Measurements from ENCODE around the gene MAGEA3. TPM values are rescaled to one million over a fixed set of nuclear protein-coding genes. Genes with fewer than 3 reads are reported as not detected.
"Not testable (repeated sequence)": the region's sequence is repeated elsewhere in the genome, so short reads cannot be mapped to it uniquely, and the experiment has no call there.

MAGEA3 gene
- total RNA-seq, 1 experiment from 2014 or later: 0.21 TPM

DNA sequence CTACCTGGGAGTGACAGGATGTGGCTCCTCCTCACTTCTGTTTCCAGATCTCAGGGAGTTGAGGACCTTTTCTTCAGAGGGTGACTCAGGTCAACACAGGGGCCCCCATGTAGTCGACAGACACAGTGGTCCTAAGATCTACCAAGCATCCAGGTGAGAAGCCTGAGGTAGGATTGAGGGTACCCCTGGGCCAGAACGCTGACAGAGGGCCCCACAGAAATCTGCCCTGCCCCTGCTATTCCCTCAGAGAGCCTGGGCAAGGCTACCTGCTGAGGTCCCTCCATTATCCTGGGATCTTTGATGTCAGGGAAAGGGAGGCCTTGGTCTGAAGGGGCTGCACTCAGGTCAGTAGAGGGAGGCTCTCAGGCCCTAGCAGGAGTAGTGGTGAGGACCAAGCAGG lies 36.5 kb downstream of the MAGEA3 start:
- no peaks in the 10 kb centered on the region for H3K36me3 ChIP-seq (ENCODE audit: control insufficient read depth, insufficient read depth, low read length)
- POLR2A ChIA-PET: no interaction called here
- DNase-seq (ENCODE audit: low read depth, low spot score) (no peak), ATAC-seq (no peak)
- H3K4me3 ChIP-seq (ENCODE audit: low read depth in 2 of 2, low read length in 2 of 2): no peak overlapping the region
- intact Hi-C loops (cut with micrococcal nuclease; ENCODE audit: unreplicated experiment) (no loop called here), in situ Hi-C loops (cut with HindIII; ENCODE audit: low pct_unique_long_range_greater_than_20kb, low sequenced_read_pairs) (no loop called here)
- H3K27ac ChIP-seq (ENCODE audit: low read length): no peak overlapping the region
- H3K9me3 ChIP-seq (ENCODE audit: control insufficient read depth, insufficient read depth, low read depth, low read length): no peaks in the 10 kb centered on the region
- BruUV-seq (replicated peaks): no TSS peak
- TF ChIP-seq SIN3A (IDR thresholded peaks at IDR 0.05; ENCODE audit: borderline replicate concordance, insufficient read depth, low read depth, low read length) (no peak), POLR2AphosphoS5 (IDR thresholded peaks at IDR 0.05; ENCODE audit: low read depth, low read length) (no peak), TCF7L2 (IDR thresholded peaks at IDR 0.05; ENCODE audit: low read depth, low read length) (no peak), CTCF (IDR thresholded peaks at IDR 0.05) (no peak)
- TF ChIP-seq, protein P1, sequence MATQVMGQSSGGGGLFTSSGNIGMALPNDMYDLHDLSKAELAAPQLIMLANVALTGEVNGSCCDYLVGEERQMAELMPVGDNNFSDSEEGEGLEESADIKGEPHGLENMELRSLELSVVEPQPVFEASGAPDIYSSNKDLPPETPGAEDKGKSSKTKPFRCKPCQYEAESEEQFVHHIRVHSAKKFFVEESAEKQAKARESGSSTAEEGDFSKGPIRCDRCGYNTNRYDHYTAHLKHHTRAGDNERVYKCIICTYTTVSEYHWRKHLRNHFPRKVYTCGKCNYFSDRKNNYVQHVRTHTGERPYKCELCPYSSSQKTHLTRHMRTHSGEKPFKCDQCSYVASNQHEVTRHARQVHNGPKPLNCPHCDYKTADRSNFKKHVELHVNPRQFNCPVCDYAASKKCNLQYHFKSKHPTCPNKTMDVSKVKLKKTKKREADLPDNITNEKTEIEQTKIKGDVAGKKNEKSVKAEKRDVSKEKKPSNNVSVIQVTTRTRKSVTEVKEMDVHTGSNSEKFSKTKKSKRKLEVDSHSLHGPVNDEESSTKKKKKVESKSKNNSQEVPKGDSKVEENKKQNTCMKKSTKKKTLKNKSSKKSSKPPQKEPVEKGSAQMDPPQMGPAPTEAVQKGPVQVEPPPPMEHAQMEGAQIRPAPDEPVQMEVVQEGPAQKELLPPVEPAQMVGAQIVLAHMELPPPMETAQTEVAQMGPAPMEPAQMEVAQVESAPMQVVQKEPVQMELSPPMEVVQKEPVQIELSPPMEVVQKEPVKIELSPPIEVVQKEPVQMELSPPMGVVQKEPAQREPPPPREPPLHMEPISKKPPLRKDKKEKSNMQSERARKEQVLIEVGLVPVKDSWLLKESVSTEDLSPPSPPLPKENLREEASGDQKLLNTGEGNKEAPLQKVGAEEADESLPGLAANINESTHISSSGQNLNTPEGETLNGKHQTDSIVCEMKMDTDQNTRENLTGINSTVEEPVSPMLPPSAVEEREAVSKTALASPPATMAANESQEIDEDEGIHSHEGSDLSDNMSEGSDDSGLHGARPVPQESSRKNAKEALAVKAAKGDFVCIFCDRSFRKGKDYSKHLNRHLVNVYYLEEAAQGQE (IDR thresholded peaks at IDR 0.05; ENCODE audit: insufficient read depth in 1 of 2, low read depth in 2 of 2, low read length in 1 of 2): no peak
- CTCF ChIA-PET: no interaction called here
- no peaks in the 10 kb centered on the region for H3K4me1 ChIP-seq (ENCODE audit: control insufficient read depth, insufficient read depth, low read length)
- H3K27me3 ChIP-seq (ENCODE audit: control insufficient read depth, insufficient read depth, low read length): no peaks in the 10 kb centered on the region

- no peaks in the 10 kb centered on the region for H3K4me1 ChIP-seq (ENCODE audit: control insufficient read depth, insufficient read depth, low read length)
- DNase-seq (ENCODE audit: low read depth, low spot score) (no peak), ATAC-seq (no peak; the same call in 1 of the 2 replicates)
- BruUV-seq (replicated peaks): no TSS peak
- POLR2A ChIA-PET: no interaction called here
- no peak overlapping the region for H3K4me3 ChIP-seq (ENCODE audit: low read depth in 2 of 2, low read length in 2 of 2)
- CTCF ChIA-PET: no interaction called here
- intact Hi-C loops (cut with micrococcal nuclease; ENCODE audit: unreplicated experiment) (no loop called here), in situ Hi-C loops (cut with HindIII; ENCODE audit: low pct_unique_long_range_greater_than_20kb, low sequenced_read_pairs) (no loop called here)
- no peak overlapping the region for H3K27ac ChIP-seq (ENCODE audit: low read length)
- H3K36me3 ChIP-seq (ENCODE audit: control insufficient read depth, insufficient read depth, low read length): no peaks in the 10 kb centered on the region
- H3K27me3 ChIP-seq (ENCODE audit: control insufficient read depth, insufficient read depth, low read length): no peaks in the 10 kb centered on the region
- TF ChIP-seq, protein P1 (IDR thresholded peaks at IDR 0.05; ENCODE audit: insufficient read depth in 1 of 2, low read depth in 2 of 2, low read length in 1 of 2): no peak
- no peak for TF ChIP-seq POLR2AphosphoS5 (IDR thresholded peaks at IDR 0.05; ENCODE audit: low read depth, low read length)
- no peak for TF ChIP-seq CTCF (IDR thresholded peaks at IDR 0.05)
- no peak for TF ChIP-seq SIN3A (IDR thresholded peaks at IDR 0.05; ENCODE audit: borderline replicate concordance, insufficient read depth, low read depth, low read length)
- TF ChIP-seq TCF7L2 (IDR thresholded peaks at IDR 0.05; ENCODE audit: low read depth, low read length): no peak
- no peaks in the 10 kb centered on the region for H3K9me3 ChIP-seq (ENCODE audit: control insufficient read depth, insufficient read depth, low read depth, low read length)
Measured at GRCh38 chrX:152735860-152736511, 37.4 kb downstream of the MAGEA3 start.

DNA sequence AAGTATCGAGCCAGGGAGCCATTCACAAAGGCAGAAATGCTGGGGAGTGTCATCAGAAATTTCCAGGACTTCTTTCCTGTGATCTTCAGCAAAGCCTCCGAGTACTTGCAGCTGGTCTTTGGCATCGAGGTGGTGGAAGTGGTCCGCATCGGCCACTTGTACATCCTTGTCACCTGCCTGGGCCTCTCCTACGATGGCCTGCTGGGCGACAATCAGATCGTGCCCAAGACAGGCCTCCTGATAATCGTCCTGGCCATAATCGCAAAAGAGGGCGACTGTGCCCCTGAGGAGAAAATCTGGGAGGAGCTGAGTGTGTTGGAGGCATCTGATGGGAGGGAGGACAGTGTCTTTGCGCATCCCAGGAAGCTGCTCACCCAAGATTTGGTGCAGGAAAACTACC lies 37.9 kb downstream of the MAGEA3 start:
- intact Hi-C loops (cut with micrococcal nuclease; ENCODE audit: unreplicated experiment); BruUV-seq (replicated peaks); H3K27me3 ChIP-seq (ENCODE audit: control insufficient read depth, insufficient read depth, low read length); H3K36me3 ChIP-seq (ENCODE audit: control insufficient read depth, insufficient read depth, low read length); H3K9me3 ChIP-seq (ENCODE audit: control insufficient read depth, insufficient read depth, low read depth, low read length); H3K27ac ChIP-seq (ENCODE audit: low read length); ATAC-seq; in situ Hi-C loops (cut with HindIII; ENCODE audit: low pct_unique_long_range_greater_than_20kb, low sequenced_read_pairs); CTCF ChIA-PET; H3K4me3 ChIP-seq (ENCODE audit: low read depth in 2 of 2, low read length in 2 of 2); H3K4me1 ChIP-seq (ENCODE audit: control insufficient read depth, insufficient read depth, low read length); DNase-seq (ENCODE audit: low read depth, low spot score); POLR2A ChIA-PET: not testable (repeated sequence)

Data from Panc1 (cell line).